ENCODE results near the gene UQCC3. TPM values are rescaled to one million over a fixed set of nuclear protein-coding genes. Genes with fewer than 3 reads are reported as not detected.
"Not testable (repeated sequence)": the region's sequence is repeated elsewhere in the genome, so short reads cannot be mapped to it uniquely, and the experiment has no call there.

The UQCC3 gene
- total and polyA plus RNA-seq, 10 of the 15 experiments (the other 5 are each of a cell fraction or from before 2014, with no cell fraction given) = 1.3 to 20.5 (median 8.2) TPM

GRCh38 chr11:62673196-62673525 is 1.7 kb downstream of the UQCC3 start:
- no peak for ATAC-seq
- no peak for DNase-seq (ENCODE audit: low read depth, low spot score)
- BruUV-seq (replicated peaks) = no TSS peak
- ChIA-PET CTCF (interaction anchor here (1.2 to 2.5 kb wide), 4 partner anchors 10 to 292 kb away, joined by 3 to 9 read pairs (median 4); no protein-coding TSS in a partner anchor), RAD21 (ENCODE audit: unreplicated experiment) (interaction anchor here (0.6 to 1.6 kb wide), 3 partner anchors 8 to 122 kb away, joined by 3 to 6 read pairs (median 3); partner anchors contain the start of genes C11orf98 and CSKMT), SMC1A (ENCODE audit: uncharacterized antibody, unreplicated experiment) (interaction anchor here (1.0 to 1.5 kb wide), 5 partner anchors 21 to 278 kb away, joined by 3 to 6 read pairs (median 4); partner anchors contain the start of gene HNRNPUL2), POLR2A (interaction anchor here (0.6 to 16.2 kb wide), 9 partner anchors 8 to 89 kb away, joined by 3 to 295 read pairs (median 9); partner anchors contain the start of genes C11orf98, CSKMT, GANAB and INTS5)
- H3K4me1 ChIP-seq (ENCODE audit: control insufficient read depth, insufficient read depth, low read length) = peaks cover 26% of the 10 kb centered on the region
- no peak overlapping the region for H3K9ac ChIP-seq (ENCODE audit: control insufficient read depth, insufficient read depth, low read length)
- H2AFZ ChIP-seq (ENCODE audit: control insufficient read depth, low read depth, low read length) = no peak overlapping the region
- no peaks in the 10 kb centered on the region for H3K9me3 ChIP-seq (replicated peaks; ENCODE audit: control insufficient read depth, insufficient read depth, low read length)
- WGBS (ENCODE audit: insufficient coverage, insufficient replicate concordance, low lambda C conversion rate, missing lambda C conversion rate) = 69% methylated on average over 2 of the region's 2 CpGs
- in situ Hi-C loops (cut with MboI) = no loop called here
- TF ChIP-seq SPI1 (IDR thresholded peaks at IDR 0.05; ENCODE audit: borderline replicate concordance, insufficient read depth, low read depth, low read length) (no peak), IKZF1 (conservative IDR thresholded peaks at IDR 0.05) (no peak)
- intact Hi-C loops (cut with micrococcal nuclease; ENCODE audit: unreplicated experiment) = loop anchor here (5.0 kb wide), 2 partner anchors 61 to 189 kb away; partner anchors contain the start of genes EML3 and ROM1
- peak overlapping the region; percentile 64 for H3K4me2 ChIP-seq (ENCODE audit: control insufficient read depth, insufficient read depth)
- no peaks in the 10 kb centered on the region for H3K27me3 ChIP-seq (replicated peaks in 1 of 2; ENCODE audit: control insufficient read depth in 2 of 2, insufficient read depth in 2 of 2, low read length in 1 of 2)
- H3K79me2 ChIP-seq (ENCODE audit: control insufficient read depth, insufficient read depth, low read length) = peaks cover 42% of the 10 kb centered on the region
- H3K4me3 ChIP-seq = peak overlapping the region; percentile 88; the same call in 1 of the 2 replicates
- no peak for FAIRE-seq
- peaks cover 0 to 10% of the 10 kb centered on the region in 2 experiments; a peak in 1 of 4 replicates for H3K36me3 ChIP-seq (ENCODE audit: control insufficient read depth in 2 of 2, insufficient read depth in 2 of 2, low read length in 1 of 2)
- H4K20me1 ChIP-seq (ENCODE audit: control insufficient read depth, insufficient read depth) = no peaks in the 10 kb centered on the region; the same call in 1 of the 2 replicates
- no peak overlapping the region for H3K27ac ChIP-seq (ENCODE audit: control insufficient read depth, insufficient read depth)

DNA sequence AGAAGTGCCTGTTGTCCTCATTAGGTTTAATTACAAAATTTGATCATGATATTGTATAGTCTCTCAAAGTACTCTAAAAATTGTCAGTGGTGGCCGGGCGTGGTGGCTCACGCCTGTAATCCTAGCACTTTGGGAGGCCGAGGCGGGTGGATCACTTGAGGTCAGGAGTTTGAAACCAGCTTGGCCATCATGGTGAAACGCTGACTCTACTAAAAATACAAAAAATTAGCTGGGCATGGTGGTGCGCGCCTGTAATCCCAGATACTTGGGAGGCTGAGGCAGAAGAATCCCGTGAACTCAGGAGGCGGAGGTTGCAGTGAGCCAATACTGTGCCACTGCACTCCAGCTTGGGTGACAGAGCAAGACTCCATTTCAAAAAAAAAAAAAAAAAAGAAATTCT is 3.9 kb downstream of the UQCC3 start:
- RAD21 ChIA-PET (ENCODE audit: unreplicated experiment) = interaction anchor here (0.7 kb wide), 1 partner anchor 8 kb away, joined by 3 read pairs; no protein-coding TSS in a partner anchor
- in situ Hi-C loops (cut with MboI); H3K4me3 ChIP-seq; ATAC-seq; H3K27ac ChIP-seq (ENCODE audit: control insufficient read depth, insufficient read depth); H2AFZ ChIP-seq (ENCODE audit: control insufficient read depth, low read depth, low read length); H3K4me2 ChIP-seq (ENCODE audit: control insufficient read depth, insufficient read depth); intact Hi-C loops (cut with micrococcal nuclease; ENCODE audit: unreplicated experiment); DNase-seq (ENCODE audit: low read depth, low spot score); H3K9ac ChIP-seq (ENCODE audit: control insufficient read depth, insufficient read depth, low read length); H3K27me3 ChIP-seq (replicated peaks in 1 of 2; ENCODE audit: control insufficient read depth in 2 of 2, insufficient read depth in 2 of 2, low read length in 1 of 2); H3K9me3 ChIP-seq (replicated peaks; ENCODE audit: control insufficient read depth, insufficient read depth, low read length); FAIRE-seq; BruUV-seq (replicated peaks); H4K20me1 ChIP-seq (ENCODE audit: control insufficient read depth, insufficient read depth): not testable (repeated sequence)
- peaks cover 18% of the 10 kb centered on the region for H3K4me1 ChIP-seq (ENCODE audit: control insufficient read depth, insufficient read depth, low read length)
- 96% methylated on average over 10 of the region's 10 CpGs for WGBS (ENCODE audit: insufficient coverage, insufficient replicate concordance, low lambda C conversion rate, missing lambda C conversion rate)
- H3K36me3 ChIP-seq (ENCODE audit: control insufficient read depth in 2 of 2, insufficient read depth in 2 of 2, low read length in 1 of 2) = peaks cover 0 to 10% of the 10 kb centered on the region in 2 experiments; a peak in 1 of 4 replicates
- CTCF ChIA-PET = interaction anchor here (0.7 to 1.2 kb wide), 2 partner anchors 10 to 95 kb away, joined by 3 to 6 read pairs; partner anchors contain the start of genes C11orf98 and CSKMT
- H3K79me2 ChIP-seq (ENCODE audit: control insufficient read depth, insufficient read depth, low read length) = peaks cover 45% of the 10 kb centered on the region
- POLR2A ChIA-PET = interaction anchor here (0.6 to 16.2 kb wide), 8 partner anchors 10 to 834 kb away, joined by 3 to 295 read pairs (median 5); partner anchors contain the start of genes C11orf98, CSKMT, GANAB and INTS5
- SMC1A ChIA-PET (ENCODE audit: uncharacterized antibody, unreplicated experiment) = interaction anchor here (0.9 kb wide), 1 partner anchor 18 kb away, joined by 3 read pairs; no protein-coding TSS in a partner anchor
